Activated CD8-positive, alpha-beta memory T cell treated with anti-CD3 and anti-CD28 coated beads for 36 hours (primary cell): ENCODE data around the gene TPH2. TPM values are rescaled to one million over a fixed set of nuclear protein-coding genes. Genes with fewer than 3 reads are reported as not detected.

Experiments
- CTCF ChIA-PET: fragments of 350-600 bp; sonication (Branson Sonifier 250); formaldehyde crosslinking; loops from one replicate; lab custom pipeline; 2021; ENCODE audit warnings: antibody characterized with exemption; lab: Charles Lee
- POLR2A ChIA-PET: fragments of 350-600 bp; sonication (Branson Sonifier 250); formaldehyde crosslinking; loops from one replicate; lab custom pipeline; 2021; ENCODE audit warnings: antibody characterized with exemption; lab: Charles Lee
- total RNA-seq, 2 experiments: library from RNA; stranded (reverse); gene quantifications; one replicate each; pipeline ENCODE4 v1.2.3, GENCODE V29; 2021

The TPH2 gene
- total RNA-seq, 2 experiments from 2014 or later: not detected

DNA sequence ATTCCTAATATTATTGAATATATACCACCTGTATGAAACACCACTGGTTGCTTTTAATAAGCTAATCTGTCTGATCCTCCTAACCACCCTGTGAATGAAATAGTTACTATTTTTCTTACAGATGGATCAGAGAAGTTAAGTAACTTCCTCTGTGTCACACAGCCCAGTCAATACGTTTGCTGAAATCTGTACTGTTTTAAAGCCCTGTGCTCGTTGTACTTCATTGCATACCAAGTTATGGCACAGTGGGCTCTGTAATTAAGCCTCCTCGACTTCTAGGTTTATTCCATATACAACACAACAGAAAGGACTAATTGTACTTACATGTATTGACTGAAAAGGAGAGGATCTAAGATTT, 137.9 kb downstream of the TPH2 start:
- CTCF ChIA-PET: no interaction called here
- POLR2A ChIA-PET: no interaction called here

DNA sequence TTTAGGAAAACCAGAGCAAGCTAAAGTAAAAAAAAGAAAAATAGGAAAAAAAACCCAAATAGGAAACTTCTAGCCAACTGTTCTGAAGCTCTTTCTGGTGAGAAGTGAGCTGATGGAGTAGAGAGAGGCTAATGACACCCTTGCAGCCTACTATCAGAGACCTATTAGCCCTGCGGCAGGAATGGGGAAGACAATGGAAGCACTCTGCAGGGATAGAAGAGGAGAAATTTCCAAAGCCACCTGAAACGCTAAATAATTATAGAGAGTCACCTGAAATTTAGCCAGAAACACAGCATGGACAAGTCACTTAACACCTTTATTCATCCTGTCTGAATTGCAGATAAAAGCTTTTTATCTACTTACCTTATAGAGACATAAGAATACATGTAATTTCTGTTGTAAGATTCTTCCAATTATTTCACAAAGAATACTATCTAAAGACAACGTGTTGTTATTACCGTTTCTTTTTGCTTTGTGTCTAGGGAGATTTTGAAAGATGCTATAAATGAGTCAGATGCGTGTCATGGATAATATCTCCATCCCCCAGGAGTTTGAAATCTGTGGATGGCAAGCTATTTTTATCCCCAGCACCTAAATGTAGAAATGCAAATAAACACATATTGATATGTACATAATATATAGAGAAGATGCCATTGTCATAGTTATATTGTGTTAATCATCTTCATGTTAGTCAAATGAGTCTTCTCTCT, 138.6 kb downstream of the TPH2 start:
- POLR2A ChIA-PET: no interaction called here

DNA sequence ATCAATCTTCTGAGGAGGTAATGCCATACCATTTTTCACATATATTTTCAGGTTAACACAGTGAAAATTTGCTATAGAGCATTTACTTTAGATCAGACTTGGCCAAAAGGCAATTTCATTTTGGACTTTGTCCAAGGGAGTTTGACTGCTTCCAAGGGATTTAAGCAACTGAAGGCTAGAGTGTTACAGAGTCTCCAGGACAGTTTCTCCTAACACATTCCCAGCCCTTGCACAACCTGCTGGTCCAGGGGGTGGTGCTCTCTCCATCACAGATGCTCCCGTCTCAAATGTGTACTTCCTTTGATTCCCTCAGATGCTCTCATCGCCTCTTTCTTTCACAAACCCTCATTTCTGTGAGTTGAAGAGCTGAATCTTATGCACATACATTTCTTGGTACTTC, 143.1 kb downstream of the TPH2 start:
- ChIA-PET POLR2A (no interaction called here), CTCF (no interaction called here)

More for the DNA sequence above, 138.6 kb downstream of the TPH2 start:
- CTCF ChIA-PET: no interaction called here

Other genes with a start within 250 kb of the TPH2 start
- 10 to 100 TPM; 90.5 to 91.8 TPM for gene RAB21, start 184.0 kb upstream of the TPH2 start, total RNA-seq
- gene TBC1D15, start 99.1 kb upstream of the TPH2 start, total RNA-seq: 10 to 100 TPM; 37.1 to 39.6 TPM